ENCODE measurements around the gene DBF4B. TPM values are rescaled to one million over a fixed set of nuclear protein-coding genes. Genes with fewer than 3 reads are reported as not detected.
A peak's percentile ranks its signal among the peaks of the same experiment; 100 is the strongest.

The DBF4B gene
- total RNA-seq, 4 donors from 2014 or later: 2.6 to 16.5 (median 4.1) TPM

DNA sequence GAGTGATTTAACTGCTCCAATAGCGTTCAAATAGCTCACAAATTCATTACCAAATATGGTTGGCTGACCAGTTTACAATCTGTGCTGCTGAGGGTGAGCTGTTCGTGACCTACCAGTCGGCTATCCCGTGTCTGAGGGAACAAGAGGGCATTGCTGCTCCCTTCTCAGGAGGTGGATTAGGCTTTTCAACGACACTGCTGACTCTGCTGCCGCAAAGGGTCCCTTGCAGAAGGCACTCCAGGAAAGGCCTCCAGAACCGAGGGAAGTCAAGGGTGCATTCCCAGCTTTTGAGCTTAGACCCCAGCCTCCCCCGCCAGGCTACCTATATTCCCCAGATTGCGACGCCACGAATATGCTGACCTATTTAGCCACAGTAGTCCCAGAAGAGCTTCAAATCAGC is 89.3 kb downstream of the DBF4B start:
- Histone ChIP-seq H3K9me3 (no peaks in the 10 kb centered on the region), H3K4me3 (no peak overlapping the region), H3K36me3 (no peaks in the 10 kb centered on the region), H3K27ac (peak overlapping the region in 2 of 4 donors; percentile 18 to 72), H3K4me1 (peaks cover 0 to 13% (median 0%) of the 10 kb centered on the region in 4 donors), H3K27me3 (no peaks in the 10 kb centered on the region)
- TF ChIP-seq, protein P1, sequence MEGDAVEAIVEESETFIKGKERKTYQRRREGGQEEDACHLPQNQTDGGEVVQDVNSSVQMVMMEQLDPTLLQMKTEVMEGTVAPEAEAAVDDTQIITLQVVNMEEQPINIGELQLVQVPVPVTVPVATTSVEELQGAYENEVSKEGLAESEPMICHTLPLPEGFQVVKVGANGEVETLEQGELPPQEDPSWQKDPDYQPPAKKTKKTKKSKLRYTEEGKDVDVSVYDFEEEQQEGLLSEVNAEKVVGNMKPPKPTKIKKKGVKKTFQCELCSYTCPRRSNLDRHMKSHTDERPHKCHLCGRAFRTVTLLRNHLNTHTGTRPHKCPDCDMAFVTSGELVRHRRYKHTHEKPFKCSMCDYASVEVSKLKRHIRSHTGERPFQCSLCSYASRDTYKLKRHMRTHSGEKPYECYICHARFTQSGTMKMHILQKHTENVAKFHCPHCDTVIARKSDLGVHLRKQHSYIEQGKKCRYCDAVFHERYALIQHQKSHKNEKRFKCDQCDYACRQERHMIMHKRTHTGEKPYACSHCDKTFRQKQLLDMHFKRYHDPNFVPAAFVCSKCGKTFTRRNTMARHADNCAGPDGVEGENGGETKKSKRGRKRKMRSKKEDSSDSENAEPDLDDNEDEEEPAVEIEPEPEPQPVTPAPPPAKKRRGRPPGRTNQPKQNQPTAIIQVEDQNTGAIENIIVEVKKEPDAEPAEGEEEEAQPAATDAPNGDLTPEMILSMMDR (IDR thresholded peaks at IDR 0.05): no peak
- no peak for TF ChIP-seq POLR2A (IDR thresholded peaks at IDR 0.05)
- DNase-seq: no peak

DNA sequence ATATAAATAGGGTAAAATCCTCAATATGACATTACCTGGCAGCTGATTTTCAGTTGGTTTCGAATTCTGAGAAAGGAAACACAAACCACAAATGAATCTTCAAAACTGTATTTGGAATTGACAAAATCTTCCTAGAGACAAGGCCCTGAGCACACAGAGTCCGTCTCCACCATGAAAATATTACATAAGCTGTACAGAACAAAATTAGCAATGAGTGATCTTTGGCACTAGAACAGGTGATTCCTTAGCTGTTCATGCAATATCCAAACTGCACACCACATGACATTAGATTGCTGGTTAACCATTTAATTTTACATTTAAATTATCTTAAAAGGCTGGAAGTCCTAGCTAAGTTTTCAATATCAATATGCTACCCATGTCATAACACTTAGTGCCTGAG is 89.9 kb downstream of the DBF4B start:
- TF ChIP-seq POLR2A (IDR thresholded peaks at IDR 0.05): no peak
- TF ChIP-seq, protein P1 (IDR thresholded peaks at IDR 0.05): no peak
- Histone ChIP-seq H3K4me3 (no peak overlapping the region), H3K36me3 (no peaks in the 10 kb centered on the region), H3K27ac (peak overlapping the region in 1 of 4 donors; percentile 72), H3K27me3 (no peaks in the 10 kb centered on the region), H3K4me1 (peaks cover 0 to 13% (median 0%) of the 10 kb centered on the region in 4 donors), H3K9me3 (no peaks in the 10 kb centered on the region)
- DNase-seq: no peak

Small RNA genes within 50 kb of the gene (small RNA-seq; reads per million reads assigned to genes)
- 0 reads per million in 2 donors for gene RN7SL819P

Other genes with a start within 250 kb of the DBF4B start
- 10 to 100 TPM; 39.6 to 91.6 (median 48.3) TPM for gene GPATCH8, start 205.3 kb upstream of the DBF4B start, total RNA-seq
- gene FZD2, start 151.2 kb upstream of the DBF4B start, total RNA-seq: 1 to 10 TPM in 1 of 4 donors, under 1 TPM in 1, not detected in 2; 0.54 to 2.1 TPM
- not detected for gene MEIOC, start 52.2 kb upstream of the DBF4B start, total RNA-seq
- 10 to 100 TPM in 3 of 4 donors, 1 to 10 TPM in 1; 9.1 to 18.4 (median 14.4) TPM for gene CCDC43, start 18.9 kb upstream of the DBF4B start, total RNA-seq
- gene ADAM11, start 50.3 kb downstream of the DBF4B start, total RNA-seq: 1 to 10 TPM in 1 of 4 donors, under 1 TPM in 1, not detected in 2; 0.67 to 1.4 TPM
- 1 to 10 TPM; 1.4 to 7.4 (median 2.5) TPM for gene GJC1, start 121.6 kb downstream of the DBF4B start, total RNA-seq
- gene HIGD1B, start 139.2 kb downstream of the DBF4B start, total RNA-seq: not detected
- gene EFTUD2, start 190.8 kb downstream of the DBF4B start, total RNA-seq: 100 to 1,000 TPM in 1 of 4 donors, 10 to 100 TPM in 3; 43.3 to 176 (median 69.8) TPM
- not detected for gene GFAP, start 206.8 kb downstream of the DBF4B start, total RNA-seq
- gene KIF18B, start 239.1 kb downstream of the DBF4B start, total RNA-seq: 10 to 100 TPM in 1 of 4 donors, 1 to 10 TPM in 3; 3.4 to 40.4 (median 6.8) TPM